CD4-positive, CD25-positive, alpha-beta regulatory T cell (primary cell): Measurements from ENCODE around the gene ANAPC13. TPM values are rescaled to one million over a fixed set of nuclear protein-coding genes. Genes with fewer than 3 reads are reported as not detected.

Source experiments
- ATAC-seq, 2 donors: fragments of 150-1000 bp; cut with Tn5 transposase; one replicate each; pipeline ENCODE4 v1.10.0; 2021; ENCODE audit warnings: low read depth in 2 of 2, moderate number of reproducible peaks in 2 of 2, moderate library complexity in 1 of 2
- DNase-seq, 3 donors: peaks; one replicate each; pipeline versions ENCODE4 v3.0.0 to v3.0.0-alpha.2; 2012 to 2022; ENCODE audit warnings: mixed read lengths in 1 of 3
- H3K27ac ChIP-seq: one replicate; pipeline ENCODE4 v1.7.0; 2013; ENCODE audit warnings: mild to moderate bottlenecking, low read length; ENCODE audit not compliant: insufficient read depth, poor library complexity, severe bottlenecking
- H3K27me3 ChIP-seq: one replicate; pipeline ENCODE4 v1.7.0; 2013; ENCODE audit warnings: low read length; ENCODE audit not compliant: control insufficient read depth, insufficient read depth
- H3K36me3 ChIP-seq: one replicate; pipeline ENCODE4 v1.7.0; 2013; ENCODE audit warnings: mild to moderate bottlenecking, low read length, moderate library complexity; ENCODE audit not compliant: control insufficient read depth, insufficient read depth
- H3K4me1 ChIP-seq: 2 replicates; pipeline ENCODE4 v1.7.0; 2013; ENCODE audit warnings: mild to moderate bottlenecking, low read length; ENCODE audit not compliant: insufficient read depth, control insufficient read depth, poor library complexity, severe bottlenecking
- H3K4me3 ChIP-seq: one replicate; pipeline ENCODE4 v1.7.0; 2013; ENCODE audit warnings: low read depth, mild to moderate bottlenecking, low read length, moderate library complexity
- H3K9me3 ChIP-seq, 2 experiments: 1 replicate in 1 of 2; 2 replicates in 1 of 2; pipeline ENCODE4 v1.7.0; 2013; ENCODE audit warnings: low read length in 2 of 2, mild to moderate bottlenecking in 1 of 2, moderate library complexity in 1 of 2; ENCODE audit not compliant: control insufficient read depth in 2 of 2
- H3K27ac Mint-ChIP-seq, 3 donors: one replicate each; pipeline ENCODE4 v1.8.0; 2020 to 2022; ENCODE audit warnings: mild to moderate bottlenecking in 3 of 3, mixed read lengths in 3 of 3, moderate library complexity in 2 of 3
- H3K27me3 Mint-ChIP-seq: one replicate; pipeline ENCODE4 v1.8.0; 2022; ENCODE audit warnings: mild to moderate bottlenecking, mixed read lengths
- H3K36me3 Mint-ChIP-seq: one replicate; pipeline ENCODE4 v1.8.0; 2020; ENCODE audit warnings: mixed read lengths
- H3K4me1 Mint-ChIP-seq, 4 donors: one replicate each; pipeline ENCODE4 v1.8.0; 2020 to 2022; ENCODE audit warnings: mixed read lengths in 4 of 4, mild to moderate bottlenecking in 1 of 4
- H3K4me3 Mint-ChIP-seq, 4 donors: one replicate each; pipeline ENCODE4 v1.8.0; 2020 to 2022; ENCODE audit warnings: mild to moderate bottlenecking in 4 of 4, mixed read lengths in 4 of 4, moderate library complexity in 3 of 4
- H3K9me3 Mint-ChIP-seq, 7 donors: one replicate each; pipeline ENCODE4 v1.8.0; 2020 to 2022; ENCODE audit warnings: mixed read lengths in 7 of 7, mild to moderate bottlenecking in 3 of 7, moderate library complexity in 2 of 7
- polyA plus RNA-seq, 4 donors: library from polyadenylated mRNA; unstranded; fragments of 300-500 nt; fragmentation: Illumina TruSeq; gene quantifications; one replicate each; pipeline ENCODE4 v1.2.3, GENCODE V29; 2021
- total RNA-seq: library from RNA; stranded (reverse); gene quantifications from one replicate; pipeline ENCODE4 v1.2.3, GENCODE V29; 2022

The ANAPC13 gene
- total and polyA plus RNA-seq, 5 donors from 2014 or later = 21.8 to 89.7 (median 80.4) TPM

- peaks cover 55% of the 10 kb centered on the region for H3K36me3 Mint-ChIP-seq
- H3K27ac Mint-ChIP-seq = no peak overlapping the region
- DNase-seq (no peak), ATAC-seq (no peak)
- no peaks in the 10 kb centered on the region for H3K27me3 ChIP-seq
- peaks cover 2 to 22% (median 9%) of the 10 kb centered on the region in 4 donors for H3K4me1 Mint-ChIP-seq
- H3K27me3 Mint-ChIP-seq = no peaks in the 10 kb centered on the region
- peaks cover 39 to 40% of the 10 kb centered on the region in 2 experiments for H3K9me3 ChIP-seq
- H3K27ac ChIP-seq = no peak overlapping the region
- no peak overlapping the region for H3K4me3 ChIP-seq
- H3K4me1 ChIP-seq = no peaks in the 10 kb centered on the region
- H3K9me3 Mint-ChIP-seq = peaks cover 3 to 52% (median 21%) of the 10 kb centered on the region in 7 donors
- H3K4me3 Mint-ChIP-seq = peak overlapping the region in 1 of 4 donors; percentile 10
- H3K36me3 ChIP-seq = peaks cover 4% of the 10 kb centered on the region
These were observed 36.8 kb upstream of the ANAPC13 start for GRCh38 chr3:134522541-134522940.

GRCh38 chr3:134517791-134518190 is 32.0 kb upstream of the ANAPC13 start:
- no peak for ATAC-seq
- Histone ChIP-seq H3K27ac (no peak overlapping the region), H3K9me3 (peaks cover 4 to 11% of the 10 kb centered on the region in 2 experiments), H3K4me3 (no peak overlapping the region), H3K36me3 (peaks cover 4% of the 10 kb centered on the region), H3K27me3 (no peaks in the 10 kb centered on the region), H3K4me1 (no peaks in the 10 kb centered on the region)
- H3K36me3 Mint-ChIP-seq = peaks cover 58% of the 10 kb centered on the region
- H3K9me3 Mint-ChIP-seq = peaks cover 0 to 16% (median 9%) of the 10 kb centered on the region in 7 donors
- no peaks in the 10 kb centered on the region for H3K27me3 Mint-ChIP-seq
- no peak for DNase-seq
- peaks cover 0 to 22% (median 2%) of the 10 kb centered on the region in 4 donors for H3K4me1 Mint-ChIP-seq
- no peak overlapping the region for H3K4me3 Mint-ChIP-seq
- H3K27ac Mint-ChIP-seq = no peak overlapping the region

GRCh38 chr3:134516905-134517304 is 31.1 kb upstream of the ANAPC13 start:
- peaks cover 0 to 22% (median 2%) of the 10 kb centered on the region in 4 donors for H3K4me1 Mint-ChIP-seq
- peaks cover 2% of the 10 kb centered on the region for H3K36me3 ChIP-seq
- H3K27ac ChIP-seq = no peak overlapping the region
- peaks cover 0 to 11% (median 8%) of the 10 kb centered on the region in 7 donors for H3K9me3 Mint-ChIP-seq
- peaks cover 0 to 7% of the 10 kb centered on the region in 2 experiments for H3K9me3 ChIP-seq
- H3K4me1 ChIP-seq = no peaks in the 10 kb centered on the region
- peaks cover 50% of the 10 kb centered on the region for H3K36me3 Mint-ChIP-seq
- ATAC-seq = no peak
- no peak for DNase-seq
- no peaks in the 10 kb centered on the region for H3K27me3 ChIP-seq
- H3K27me3 Mint-ChIP-seq = no peaks in the 10 kb centered on the region
- no peak overlapping the region for H3K4me3 ChIP-seq
- peak overlapping the region in 1 of 3 donors; percentile 2 for H3K27ac Mint-ChIP-seq
- H3K4me3 Mint-ChIP-seq = no peak overlapping the region

- Mint-ChIP-seq H3K4me1 (peaks cover 7 to 27% (median 11%) of the 10 kb centered on the region in 4 donors), H3K27ac (peak overlapping the region in 1 of 3 donors; percentile 19), H3K9me3 (no peaks in the 10 kb centered on the region), H3K36me3 (peaks cover 66% of the 10 kb centered on the region), H3K4me3 (no peak overlapping the region), H3K27me3 (no peaks in the 10 kb centered on the region)
- no peak overlapping the region for H3K4me3 ChIP-seq
- H3K27me3 ChIP-seq = no peaks in the 10 kb centered on the region
- no peak overlapping the region for H3K27ac ChIP-seq
- H3K4me1 ChIP-seq = no peaks in the 10 kb centered on the region
- no peaks in the 10 kb centered on the region for H3K9me3 ChIP-seq
- no peak for DNase-seq
- no peak for ATAC-seq
- peaks cover 17% of the 10 kb centered on the region for H3K36me3 ChIP-seq
These were observed 25.7 kb upstream of the ANAPC13 start for GRCh38 chr3:134511500-134511899.

- Mint-ChIP-seq H3K9me3 (peaks cover 2 to 40% (median 18%) of the 10 kb centered on the region in 7 donors), H3K27me3 (no peaks in the 10 kb centered on the region), H3K4me3 (no peak overlapping the region), H3K27ac (no peak overlapping the region), H3K36me3 (peaks cover 81% of the 10 kb centered on the region), H3K4me1 (peaks cover 27 to 52% (median 38%) of the 10 kb centered on the region in 4 donors)
- Histone ChIP-seq H3K4me3 (no peak overlapping the region), H3K9me3 (peaks cover 12 to 13% of the 10 kb centered on the region in 2 experiments), H3K4me1 (no peaks in the 10 kb centered on the region), H3K27me3 (no peaks in the 10 kb centered on the region), H3K27ac (no peak overlapping the region), H3K36me3 (peaks cover 21% of the 10 kb centered on the region)
- no peak for DNase-seq
- ATAC-seq = no peak
These were observed 19.7 kb upstream of the ANAPC13 start for GRCh38 chr3:134505485-134505884.

GRCh38 chr3:134504132-134504531 is 18.3 kb upstream of the ANAPC13 start:
- Histone ChIP-seq H3K27ac (no peak overlapping the region), H3K4me3 (no peak overlapping the region), H3K9me3 (peaks cover 12 to 13% of the 10 kb centered on the region in 2 experiments), H3K27me3 (no peaks in the 10 kb centered on the region), H3K4me1 (no peaks in the 10 kb centered on the region), H3K36me3 (peaks cover 21% of the 10 kb centered on the region)
- no peak for DNase-seq
- Mint-ChIP-seq H3K36me3 (peaks cover 80% of the 10 kb centered on the region), H3K4me3 (no peak overlapping the region), H3K4me1 (peaks cover 27 to 50% (median 42%) of the 10 kb centered on the region in 4 donors), H3K9me3 (peaks cover 2 to 40% (median 18%) of the 10 kb centered on the region in 7 donors), H3K27ac (no peak overlapping the region), H3K27me3 (no peaks in the 10 kb centered on the region)
- ATAC-seq = no peak

GRCh38 chr3:134503266-134503665 is 17.5 kb upstream of the ANAPC13 start:
- Mint-ChIP-seq H3K9me3 (peaks cover 6 to 40% (median 18%) of the 10 kb centered on the region in 7 donors), H3K4me1 (peaks cover 29 to 52% (median 48%) of the 10 kb centered on the region in 4 donors), H3K27ac (peak overlapping the region in 1 of 3 donors; percentile 84), H3K27me3 (no peaks in the 10 kb centered on the region), H3K4me3 (peak overlapping the region in 1 of 4 donors; percentile 44), H3K36me3 (peaks cover 80% of the 10 kb centered on the region)
- H3K27ac ChIP-seq = no peak overlapping the region
- H3K4me3 ChIP-seq = no peak overlapping the region
- H3K27me3 ChIP-seq = no peaks in the 10 kb centered on the region
- H3K9me3 ChIP-seq = peaks cover 12 to 13% of the 10 kb centered on the region in 2 experiments
- no peaks in the 10 kb centered on the region for H3K4me1 ChIP-seq
- no peak for DNase-seq
- no peak for ATAC-seq
- H3K36me3 ChIP-seq = peaks cover 14% of the 10 kb centered on the region

GRCh38 chr3:134496471-134497071 is 10.8 kb upstream of the ANAPC13 start:
- Mint-ChIP-seq H3K9me3 (peaks cover 0 to 5% (median 0%) of the 10 kb centered on the region in 7 donors), H3K27ac (no peak overlapping the region), H3K27me3 (no peaks in the 10 kb centered on the region), H3K4me3 (no peak overlapping the region), H3K36me3 (peaks cover 63% of the 10 kb centered on the region), H3K4me1 (peaks cover 42 to 60% (median 51%) of the 10 kb centered on the region in 4 donors)
- no peak overlapping the region for H3K4me3 ChIP-seq
- DNase-seq (peak in 1 of 3 donors; percentile 29), ATAC-seq (no peak)
- peaks cover 10% of the 10 kb centered on the region for H3K36me3 ChIP-seq
- H3K4me1 ChIP-seq = no peaks in the 10 kb centered on the region
- H3K9me3 ChIP-seq = peaks cover 0 to 2% of the 10 kb centered on the region in 2 experiments
- no peaks in the 10 kb centered on the region for H3K27me3 ChIP-seq
- H3K27ac ChIP-seq = no peak overlapping the region
